NCI-H510A treated with DMSO at 0.1 percent for 48 hours (cell line): ENCODE measurements around the gene SNX1.
A peak's percentile ranks its signal among the peaks of the same experiment; 100 is the strongest.
"Not testable (repeated sequence)": the region's sequence is repeated elsewhere in the genome, so short reads cannot be mapped to it uniquely, and the experiment has no call there.

Experiments used
- DNase-seq: peaks from one replicate; lab custom pipeline; 2025; lab: John Stamatoyannopoulos, UW

SNX1 gene, protein sequence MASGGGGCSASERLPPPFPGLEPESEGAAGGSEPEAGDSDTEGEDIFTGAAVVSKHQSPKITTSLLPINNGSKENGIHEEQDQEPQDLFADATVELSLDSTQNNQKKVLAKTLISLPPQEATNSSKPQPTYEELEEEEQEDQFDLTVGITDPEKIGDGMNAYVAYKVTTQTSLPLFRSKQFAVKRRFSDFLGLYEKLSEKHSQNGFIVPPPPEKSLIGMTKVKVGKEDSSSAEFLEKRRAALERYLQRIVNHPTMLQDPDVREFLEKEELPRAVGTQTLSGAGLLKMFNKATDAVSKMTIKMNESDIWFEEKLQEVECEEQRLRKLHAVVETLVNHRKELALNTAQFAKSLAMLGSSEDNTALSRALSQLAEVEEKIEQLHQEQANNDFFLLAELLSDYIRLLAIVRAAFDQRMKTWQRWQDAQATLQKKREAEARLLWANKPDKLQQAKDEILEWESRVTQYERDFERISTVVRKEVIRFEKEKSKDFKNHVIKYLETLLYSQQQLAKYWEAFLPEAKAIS

GRCh38 chr15:64095795-64096667 is at the start of gene SNX1:
TSS of gene SNX1 (plus strand) at chr15:64095982. CDS start at chr15:64096014, 32 bp downstream.
- peak; percentile 64 for DNase-seq

GRCh38 chr15:64046421-64047153 is 49.2 kb upstream of the SNX1 start, which contains the start of gene DAPK2:
TSS of gene DAPK2 (minus strand) at chr15:64046485. CDS start at chr15:64040261, 6,224 bp downstream.
- peak; percentile 32 for DNase-seq

GRCh38 chr15:64048781-64049460 is 46.9 kb upstream of the SNX1 start:
- no peak for DNase-seq

GRCh38 chr15:64050281-64051092 is 45.3 kb upstream of the SNX1 start:
- peak; percentile 81 for DNase-seq

GRCh38 chr15:64051093-64051402 is 44.7 kb upstream of the SNX1 start:
- DNase-seq = no peak

DNA sequence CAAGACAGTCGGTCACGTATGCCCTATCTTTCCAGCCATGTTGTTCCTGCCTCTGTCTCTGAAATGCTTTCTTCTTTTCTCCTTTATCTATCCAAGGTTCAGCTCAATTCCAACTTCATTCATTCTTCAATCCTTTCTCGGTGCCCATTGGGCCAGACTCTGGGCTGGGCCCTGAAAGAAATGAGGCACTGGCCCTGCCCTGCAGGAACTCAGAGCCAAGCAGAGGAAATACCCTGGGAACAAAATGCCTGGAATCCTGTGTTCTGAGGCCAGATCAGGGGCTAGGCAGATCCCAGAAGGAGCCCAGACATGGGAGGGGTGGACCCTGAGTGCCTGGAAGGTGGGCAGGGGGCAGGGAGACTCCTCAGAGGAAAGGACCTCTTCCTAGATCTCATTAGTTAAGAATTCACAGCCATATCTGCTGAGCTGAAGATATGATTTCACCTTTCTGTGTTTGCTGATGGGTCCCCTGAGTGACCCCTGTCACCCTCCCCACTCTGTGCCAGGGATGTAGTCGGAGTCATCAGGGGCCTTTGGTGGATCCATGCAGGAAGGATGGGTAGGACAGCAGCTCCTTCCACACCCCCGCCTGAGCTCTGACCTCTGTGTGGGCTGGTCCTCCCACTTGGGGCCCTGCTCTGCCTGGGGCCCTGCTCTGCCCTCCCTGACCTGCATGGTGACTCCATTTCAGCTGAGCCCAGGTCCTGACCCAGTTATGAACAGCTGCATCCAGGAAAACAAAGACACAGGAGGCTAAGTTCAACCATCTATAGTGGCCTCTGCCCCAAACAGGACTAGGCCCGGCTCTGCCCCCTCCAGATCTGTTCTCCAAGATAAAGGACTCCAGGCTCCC is 44.1 kb upstream of the SNX1 start:
- no peak for DNase-seq

DNA sequence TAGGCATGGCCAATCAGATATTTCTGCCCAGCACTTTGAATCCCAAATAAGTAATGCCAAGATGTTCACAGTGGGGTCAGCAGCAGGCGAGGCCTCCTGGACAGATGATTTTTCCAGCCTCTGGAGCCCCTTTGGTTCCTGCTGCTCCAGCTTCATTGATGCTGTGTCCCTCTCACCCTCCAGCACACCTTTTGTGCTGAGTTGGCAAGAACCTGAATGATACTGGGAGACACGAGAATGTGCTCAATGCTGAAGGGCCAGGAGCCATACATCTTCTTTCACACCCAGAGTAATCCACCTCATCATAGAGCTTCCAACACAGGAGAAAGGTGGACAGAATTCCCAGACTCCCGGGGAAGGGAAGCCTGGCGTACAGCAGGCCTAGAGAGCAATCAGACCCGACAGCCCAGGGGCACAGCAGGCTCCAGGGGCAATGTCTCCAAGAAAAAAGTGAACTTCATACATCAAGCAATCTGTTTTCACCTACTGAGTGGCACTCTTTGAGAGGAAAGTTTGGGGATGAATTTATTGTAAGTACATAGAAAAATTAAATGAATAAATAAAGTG is 42.8 kb upstream of the SNX1 start:
- DNase-seq = no peak

GRCh38 chr15:64053674-64054073 is 42.1 kb upstream of the SNX1 start:
- not testable (repeated sequence) for DNase-seq

DNA sequence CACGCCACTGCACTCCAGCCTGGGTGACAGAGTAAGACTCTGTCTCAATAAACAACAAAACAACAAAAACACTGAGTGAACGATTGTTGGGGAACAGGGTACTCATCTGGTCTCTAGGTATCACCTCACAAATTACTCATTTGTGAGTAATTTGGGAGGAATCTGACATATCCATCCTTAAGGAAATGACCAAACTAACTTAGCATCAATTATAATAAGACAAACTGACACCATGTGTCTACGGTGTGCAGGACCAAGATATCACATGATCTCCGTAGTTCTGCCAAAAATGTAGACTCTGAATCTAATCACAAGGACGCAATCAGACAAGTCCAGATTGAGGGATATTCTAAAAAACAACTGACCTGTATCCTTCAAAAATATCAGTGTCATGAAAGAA is 37.5 kb upstream of the SNX1 start:
- no peak for DNase-seq

GRCh38 chr15:64059104-64059503 is 36.7 kb upstream of the SNX1 start:
- not testable (repeated sequence) for DNase-seq

- no peak for DNase-seq
Measured at GRCh38 chr15:64060716-64061115, 35.1 kb upstream of the SNX1 start.

DNA sequence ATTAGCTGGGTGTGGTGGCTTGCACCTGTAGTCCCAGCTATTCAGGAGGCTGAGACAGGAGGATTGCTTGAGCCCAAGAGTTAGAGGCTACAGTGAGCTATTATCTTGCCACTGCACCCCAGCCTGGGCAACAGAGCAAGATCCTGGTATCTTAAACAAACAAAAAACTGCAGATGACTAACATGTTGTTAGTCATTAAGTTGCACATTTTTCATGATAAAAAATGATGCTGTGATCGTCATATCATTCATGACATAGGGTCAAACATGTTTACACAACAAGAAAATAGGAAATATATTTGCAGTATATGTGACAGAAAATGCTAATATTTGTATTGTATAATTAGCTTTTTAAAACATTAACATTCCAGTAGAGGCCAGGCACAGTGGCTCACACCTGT is 29.3 kb upstream of the SNX1 start:
- DNase-seq = no peak

DNA sequence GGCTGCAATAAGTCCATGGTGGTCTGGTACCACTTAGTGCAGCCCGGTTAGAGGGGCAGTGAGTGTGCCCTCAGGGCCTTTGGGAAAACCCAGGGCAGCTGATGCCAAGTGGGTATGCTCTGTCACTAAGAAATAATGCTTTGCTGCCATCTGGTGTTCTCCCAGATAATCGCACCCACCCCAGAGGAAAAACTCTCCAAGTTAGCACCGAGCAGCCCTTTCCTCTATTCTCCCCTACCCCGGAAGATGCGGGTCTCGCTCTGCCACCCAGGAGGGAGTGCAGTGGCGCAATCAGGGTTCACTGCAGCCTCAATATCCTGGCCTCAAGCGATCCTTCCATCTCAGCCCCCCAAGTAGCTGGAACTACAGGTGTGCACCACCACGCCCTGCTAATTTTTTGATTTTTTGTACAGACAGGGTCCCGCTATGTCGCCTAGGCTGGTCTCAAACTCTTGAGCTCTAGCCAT is 28.2 kb upstream of the SNX1 start:
- peak; percentile 31 for DNase-seq

DNA sequence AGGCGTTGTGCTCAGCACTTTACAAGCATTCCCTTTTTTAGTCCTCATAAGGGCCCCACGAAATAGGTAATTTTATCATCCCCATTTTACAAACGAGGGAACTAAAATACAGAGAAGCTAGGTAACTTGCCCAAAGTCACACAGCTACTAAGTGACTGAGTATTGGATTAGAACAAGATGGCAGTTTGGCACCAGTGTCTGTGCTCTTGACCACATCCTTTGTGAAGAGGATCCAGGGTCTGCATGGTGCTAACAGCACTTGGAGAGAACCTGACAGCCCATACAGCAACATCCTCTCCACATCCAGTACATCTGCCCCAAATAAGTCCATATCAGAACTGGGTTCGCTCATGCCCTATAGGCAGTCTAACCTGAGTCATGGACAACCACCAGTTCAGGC is 27.6 kb upstream of the SNX1 start:
- no peak for DNase-seq

DNA sequence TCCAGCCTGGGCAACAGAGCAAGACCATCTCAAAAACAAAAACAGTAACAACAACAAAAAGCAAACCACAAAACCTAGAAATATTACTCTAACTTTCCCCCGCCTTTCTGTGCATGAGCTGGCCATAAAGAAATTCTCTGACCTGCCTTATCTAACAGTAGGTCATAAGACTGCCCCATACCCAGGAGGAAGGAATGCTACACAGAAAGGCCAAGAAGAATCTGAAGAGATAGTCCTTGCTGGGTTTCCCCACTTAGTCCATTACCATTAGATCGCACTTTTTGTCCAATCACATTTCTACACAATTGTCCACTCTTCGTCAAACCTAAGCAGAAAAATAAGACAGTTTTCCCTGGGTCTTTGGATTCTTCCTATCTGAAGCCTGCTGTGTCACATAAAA is 25.7 kb upstream of the SNX1 start:
- no peak for DNase-seq

GRCh38 chr15:64070965-64071851 is 24.6 kb upstream of the SNX1 start:
- no peak for DNase-seq

DNA sequence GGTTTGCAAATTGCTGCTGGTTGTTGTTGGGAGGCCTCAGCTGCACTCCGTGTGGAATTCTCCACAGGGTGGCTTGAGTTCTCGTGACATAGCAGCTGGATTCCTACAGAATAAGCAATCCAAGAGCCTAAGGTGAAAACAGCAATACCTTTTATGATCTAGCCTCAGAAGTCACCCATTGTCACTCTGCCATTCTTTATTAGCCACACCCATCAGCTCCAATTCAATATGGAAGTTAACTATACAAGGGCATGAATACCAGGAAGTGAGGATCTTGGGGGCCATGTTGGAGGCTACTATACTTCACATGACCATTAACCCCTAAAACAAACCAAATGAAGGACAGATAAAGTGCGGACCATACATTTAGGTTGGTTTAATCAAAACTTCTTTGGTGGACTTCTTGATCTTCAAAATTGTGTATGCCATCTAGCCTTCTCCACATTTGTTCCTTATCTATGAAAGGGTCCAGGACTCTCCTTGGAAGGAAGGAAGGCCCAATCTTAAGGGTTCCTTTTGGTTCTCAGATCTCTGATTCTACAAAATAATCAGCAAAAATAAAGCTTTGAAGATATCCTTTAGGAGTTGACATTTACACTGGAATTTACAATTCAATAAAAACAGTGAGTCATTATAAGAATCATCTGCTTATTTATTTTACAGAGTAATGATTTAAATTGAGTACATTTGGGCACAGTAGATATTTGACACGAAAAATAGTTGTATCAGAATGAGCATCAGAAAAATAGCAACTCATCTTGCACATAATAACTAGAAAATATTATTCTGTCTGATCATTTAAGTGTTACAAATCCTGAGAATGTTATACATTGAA is 23.6 kb upstream of the SNX1 start:
- DNase-seq = no peak
